Activated naive CD4-positive, alpha-beta T cell treated with anti-CD3 and anti-CD28 coated beads, Interleukin-2, amount 50 U/mL, for 16 hours (primary cell): ENCODE results near the gene EPHA8.

Source experiments
- DNase-seq: peaks from one replicate; pipeline ENCODE4 v3.0.0-alpha.2; 2020

EPHA8 gene

DNA sequence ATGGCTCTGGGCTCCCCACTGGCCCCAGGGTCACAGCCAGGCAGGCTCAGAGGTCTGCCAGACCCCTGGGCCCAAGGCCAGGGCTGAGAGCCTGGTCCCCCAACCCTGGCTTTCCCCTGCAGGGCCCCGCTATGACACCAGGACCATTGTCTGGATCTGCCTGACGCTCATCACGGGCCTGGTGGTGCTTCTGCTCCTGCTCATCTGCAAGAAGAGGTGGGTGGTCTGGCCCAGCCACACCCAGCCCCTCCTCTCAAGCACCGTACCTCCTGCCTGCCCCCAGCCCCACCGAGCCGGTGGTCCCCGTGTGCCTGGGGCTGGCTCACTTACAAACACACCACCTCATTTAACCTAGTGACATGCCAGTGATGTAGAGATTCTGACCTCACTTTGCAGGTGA, 31.8 kb downstream of the EPHA8 start:
- no peak for DNase-seq

DNA sequence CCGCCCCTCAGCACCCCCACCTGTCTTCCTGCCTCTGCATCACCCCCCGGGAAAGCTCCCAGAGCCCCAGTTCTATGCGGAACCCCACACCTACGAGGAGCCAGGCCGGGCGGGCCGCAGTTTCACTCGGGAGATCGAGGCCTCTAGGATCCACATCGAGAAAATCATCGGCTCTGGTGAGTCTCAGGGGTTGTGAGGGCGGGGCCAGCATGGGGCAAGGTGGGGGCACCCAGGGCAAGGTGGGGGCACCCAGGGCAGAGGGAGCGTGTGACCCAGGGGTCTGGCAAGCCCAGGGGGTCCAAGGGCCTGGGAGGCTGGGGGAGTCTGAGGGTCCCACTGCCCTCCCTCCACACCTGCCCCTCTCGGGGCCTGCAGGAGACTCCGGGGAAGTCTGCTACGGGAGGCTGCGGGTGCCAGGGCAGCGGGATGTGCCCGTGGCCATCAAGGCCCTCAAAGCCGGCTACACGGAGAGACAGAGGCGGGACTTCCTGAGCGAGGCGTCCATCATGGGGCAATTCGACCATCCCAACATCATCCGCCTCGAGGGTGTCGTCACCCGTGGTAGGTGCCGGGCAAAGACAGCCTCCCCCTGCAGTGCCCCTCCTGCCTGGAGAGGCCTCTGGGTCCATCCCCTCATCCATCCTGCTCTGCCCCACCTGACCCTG, 34.1 kb downstream of the EPHA8 start:
- DNase-seq: no peak

DNA sequence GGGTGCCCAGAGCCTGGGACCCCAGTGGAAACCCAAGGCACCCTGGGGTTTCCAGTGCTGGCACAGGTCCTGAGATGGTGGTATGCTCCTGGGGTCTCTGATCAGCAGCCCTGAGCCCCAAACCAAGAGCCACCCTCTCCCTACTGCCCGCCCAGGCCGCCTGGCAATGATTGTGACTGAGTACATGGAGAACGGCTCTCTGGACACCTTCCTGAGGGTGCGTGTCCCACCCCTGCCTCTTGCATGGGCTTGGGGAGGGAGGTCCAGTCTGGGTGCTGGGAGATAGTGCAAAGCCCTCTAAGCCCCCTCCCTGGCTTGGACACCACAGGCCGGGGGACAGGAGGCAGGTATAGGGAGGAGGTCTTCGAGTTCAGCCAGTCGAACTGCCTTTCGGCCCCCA, 34.7 kb downstream of the EPHA8 start:
- no peak for DNase-seq

DNA sequence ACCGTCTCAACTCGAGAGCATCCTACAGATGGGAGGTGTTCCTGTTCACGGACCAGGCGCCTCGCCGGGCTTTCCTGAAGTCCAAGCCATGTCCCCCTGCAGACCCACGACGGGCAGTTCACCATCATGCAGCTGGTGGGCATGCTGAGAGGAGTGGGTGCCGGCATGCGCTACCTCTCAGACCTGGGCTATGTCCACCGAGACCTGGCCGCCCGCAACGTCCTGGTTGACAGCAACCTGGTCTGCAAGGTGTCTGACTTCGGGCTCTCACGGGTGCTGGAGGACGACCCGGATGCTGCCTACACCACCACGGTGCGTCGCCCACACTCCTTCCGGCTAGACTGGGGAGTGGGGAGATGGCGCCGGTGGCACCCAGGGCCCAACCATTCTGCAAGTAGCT, 35.4 kb downstream of the EPHA8 start:
- DNase-seq: no peak

DNA sequence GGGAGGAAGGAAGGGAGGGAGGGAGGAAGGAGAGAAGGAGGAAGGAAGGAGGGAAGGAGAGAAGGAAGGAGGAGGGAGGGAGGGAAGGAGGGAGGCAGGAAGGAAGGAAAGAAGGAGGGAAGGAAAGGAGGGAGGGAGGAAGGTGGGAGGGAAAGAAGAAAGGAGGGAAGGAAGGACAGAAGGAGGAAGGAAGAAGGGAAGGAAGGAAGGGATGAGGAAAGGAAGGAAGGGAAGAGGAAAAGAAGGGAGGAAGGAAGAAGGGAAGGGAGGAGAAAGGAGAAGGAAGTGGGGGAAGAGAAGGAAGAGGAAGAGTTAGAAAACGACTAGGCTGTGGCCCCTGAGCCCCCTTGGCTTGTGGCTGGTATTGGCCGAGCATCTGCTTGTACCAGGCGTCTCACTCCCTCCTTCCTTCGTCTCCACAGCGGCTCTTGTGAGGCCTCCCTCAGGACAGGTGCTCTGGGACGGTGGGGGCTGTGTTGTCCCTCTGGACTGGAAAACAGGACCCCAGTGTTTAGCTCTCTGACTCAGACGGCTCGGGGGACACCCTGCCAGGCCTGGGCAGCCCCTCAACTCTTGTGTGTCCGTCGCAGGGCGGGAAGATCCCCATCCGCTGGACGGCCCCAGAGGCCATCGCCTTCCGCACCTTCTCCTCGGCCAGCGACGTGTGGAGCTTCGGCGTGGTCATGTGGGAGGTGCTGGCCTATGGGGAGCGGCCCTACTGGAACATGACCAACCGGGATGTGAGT, 37.0 kb downstream of the EPHA8 start:
- DNase-seq: no peak

GRCh38 chr1:22600817-22601605, 37.7 kb downstream of the EPHA8 start:
- DNase-seq: no peak

GRCh38 chr1:22601610-22602009, 38.3 kb downstream of the EPHA8 start:
- DNase-seq: no peak

DNA sequence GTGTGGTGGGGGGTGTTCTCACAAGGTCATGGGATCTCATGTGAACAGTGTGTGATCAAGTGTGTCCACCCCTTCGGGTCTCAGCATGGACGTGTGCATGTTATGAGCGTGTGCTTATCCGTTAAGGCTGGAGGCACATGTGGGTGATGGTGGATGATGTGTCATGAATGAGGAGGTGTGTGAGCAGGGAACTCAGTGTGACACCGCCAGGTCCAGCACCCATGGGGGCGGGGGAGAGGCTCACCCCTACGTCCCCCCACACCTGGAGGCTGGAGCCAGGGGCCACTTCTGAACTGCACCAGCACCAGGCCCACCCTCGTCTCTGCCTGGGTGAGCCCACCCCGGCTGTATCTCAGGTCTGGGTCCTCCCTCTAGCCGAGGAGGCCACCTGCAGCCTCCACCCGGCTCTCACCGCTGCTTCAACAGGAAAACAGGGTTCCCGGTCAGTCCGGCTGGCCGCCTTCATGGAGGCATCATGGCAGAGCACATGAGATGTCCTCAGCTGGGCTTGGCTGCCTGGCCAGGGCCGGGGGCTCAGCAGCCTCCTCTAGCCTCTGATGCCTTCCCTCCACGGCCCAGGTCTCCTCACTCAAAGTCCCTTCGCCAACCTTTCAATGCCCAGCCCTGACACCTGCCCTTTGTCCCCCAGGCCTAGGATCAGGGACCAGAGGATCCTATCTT, 38.9 kb downstream of the EPHA8 start:
- DNase-seq: no peak

DNA sequence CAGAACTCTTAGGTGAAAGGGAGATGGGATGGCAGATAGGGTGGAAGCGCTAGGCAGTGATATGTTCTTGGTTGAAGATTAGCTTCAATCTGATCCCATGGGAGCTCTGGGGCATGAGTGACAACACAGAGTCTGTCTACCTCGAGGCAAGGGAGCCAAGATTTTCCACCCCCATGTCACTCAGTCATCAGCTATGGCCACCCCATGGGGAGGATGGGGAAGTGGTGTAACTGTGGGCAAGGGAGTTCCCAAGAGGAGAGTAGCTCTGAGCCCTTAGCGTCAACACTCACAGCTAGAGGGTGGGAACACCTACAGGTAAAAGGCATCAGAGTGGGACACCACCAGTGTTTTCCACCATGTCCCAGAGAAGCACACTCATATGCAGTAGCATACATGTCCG, 42.9 kb downstream of the EPHA8 start:
- DNase-seq: no peak

- no peak for DNase-seq
Observed at GRCh38 chr1:22607154-22607553, 43.9 kb downstream of the EPHA8 start.

DNA sequence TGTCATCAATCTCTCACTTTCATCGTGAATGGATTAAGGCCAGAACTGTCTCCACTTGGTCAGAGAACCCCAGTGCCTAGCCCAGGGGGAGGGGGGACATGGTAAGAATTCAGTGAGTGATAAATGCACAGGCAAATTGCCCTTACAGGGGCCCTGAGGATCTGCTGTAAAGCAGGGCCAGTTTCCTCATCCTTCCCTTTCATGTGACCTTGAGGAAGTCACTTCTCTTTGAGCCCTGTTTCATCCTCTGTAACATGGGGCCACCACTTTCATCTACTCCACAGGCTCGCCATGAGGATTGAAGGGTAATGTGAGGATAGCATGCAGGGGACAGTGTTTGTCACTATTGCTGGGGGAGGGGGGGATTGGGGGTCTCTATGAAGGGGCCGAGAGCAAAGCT, 45.1 kb downstream of the EPHA8 start:
- DNase-seq: no peak

GRCh38 chr1:22609291-22609690, 46.0 kb downstream of the EPHA8 start:
- no peak for DNase-seq

DNA sequence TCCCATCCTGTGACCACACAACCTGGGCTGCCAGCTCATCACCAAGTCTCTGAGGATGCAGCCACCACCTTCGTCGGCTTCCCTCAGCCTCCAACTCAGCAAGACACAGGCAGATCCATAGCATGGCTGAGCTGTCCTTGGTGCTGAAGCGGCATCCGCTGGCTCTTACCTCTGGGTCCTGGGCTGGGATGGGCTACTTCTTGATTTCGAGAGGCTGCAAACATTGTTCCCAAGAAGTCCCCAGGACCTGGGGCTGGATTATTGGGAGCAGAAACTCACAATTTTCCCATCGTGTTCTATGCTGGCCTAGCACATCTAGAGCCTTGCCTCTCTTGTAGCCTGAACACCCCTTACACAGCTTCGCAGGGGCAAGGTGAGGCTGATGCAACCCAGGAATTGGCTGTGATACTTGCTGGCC, 48.2 kb downstream of the EPHA8 start:
- no peak for DNase-seq

DNA sequence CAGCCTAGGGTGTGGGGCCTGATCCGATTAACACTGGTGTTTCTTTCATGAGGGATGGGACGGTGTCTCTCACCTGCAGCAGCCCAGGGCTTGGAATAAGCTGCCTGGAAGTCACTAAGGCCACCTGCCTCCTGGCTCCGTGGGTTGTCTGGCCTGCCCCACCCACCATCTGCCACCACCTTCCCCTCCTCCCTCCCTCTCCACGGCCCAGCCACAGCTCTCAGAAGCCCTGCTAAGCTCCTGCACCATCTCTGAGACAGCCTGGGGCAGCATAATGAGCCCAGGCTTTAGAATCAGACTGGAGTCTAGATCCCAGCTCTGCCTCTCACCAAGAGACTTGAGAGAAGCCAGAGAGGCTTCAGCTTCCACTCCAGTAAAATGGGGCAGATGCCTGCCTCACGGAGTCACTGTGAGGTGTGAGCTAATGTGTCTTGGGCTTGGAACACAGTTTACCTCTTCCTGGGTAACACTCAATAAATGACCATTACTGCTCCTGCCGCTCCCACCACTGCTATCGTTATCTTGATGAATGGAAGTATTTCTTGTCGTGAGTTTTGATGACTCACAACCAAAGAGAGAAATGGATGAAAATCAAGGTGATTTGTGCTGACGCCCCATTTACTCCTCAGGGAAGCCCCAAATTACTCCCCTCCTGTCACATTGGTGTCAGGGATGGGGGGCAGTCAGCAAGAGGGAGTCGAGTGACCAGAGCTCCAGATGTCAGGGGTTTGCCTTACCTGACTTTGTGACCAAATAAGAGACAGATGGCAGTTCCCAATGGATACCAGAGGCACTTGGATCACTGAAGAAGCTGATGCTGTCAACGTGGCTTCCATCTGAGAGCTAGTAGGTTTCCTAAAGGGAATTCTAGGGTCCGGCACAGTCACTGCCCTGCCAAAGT, 49.6 kb downstream of the EPHA8 start:
- no peak for DNase-seq

DNA sequence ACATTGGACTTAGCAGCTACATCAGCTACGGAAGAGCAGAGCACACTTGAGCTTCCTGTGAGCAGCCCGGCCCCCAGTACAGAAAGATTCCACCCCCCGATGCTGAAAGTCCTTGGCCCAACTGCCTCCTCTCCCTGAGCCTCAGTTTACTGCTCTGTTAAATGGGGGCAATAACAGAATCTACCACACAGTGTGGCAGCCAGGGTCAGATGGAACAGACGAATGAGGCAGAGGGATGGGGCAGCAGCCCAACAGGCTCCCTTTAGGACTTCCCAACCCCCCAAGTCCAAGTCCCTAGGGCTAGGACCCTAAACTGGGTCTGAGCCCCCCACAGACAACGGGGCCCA, 50.3 kb downstream of the EPHA8 start:
- no peak for DNase-seq

- DNase-seq: no peak
Observed at GRCh38 chr1:22613951-22614350, 50.7 kb downstream of the EPHA8 start.

DNA sequence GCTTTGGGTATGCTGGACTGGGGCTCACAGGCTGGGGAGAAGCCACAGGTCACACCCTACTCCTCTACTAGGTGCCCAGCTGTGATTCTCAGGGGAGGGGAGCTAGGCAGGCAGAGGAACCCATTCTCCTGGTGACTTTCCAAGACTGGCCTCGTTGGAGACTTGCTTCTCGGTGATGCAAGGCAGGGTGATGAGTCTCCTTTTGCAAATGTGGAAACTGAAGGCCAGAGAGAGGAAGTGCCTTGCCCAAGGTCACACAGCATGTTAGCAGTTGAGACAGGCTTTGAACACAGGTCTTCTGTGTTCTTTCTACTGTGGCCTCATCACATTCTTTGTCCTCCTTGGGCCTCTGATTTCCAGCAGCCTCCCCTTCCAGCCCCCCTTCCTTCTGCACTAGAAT, 52.6 kb downstream of the EPHA8 start:
- DNase-seq: no peak

DNA sequence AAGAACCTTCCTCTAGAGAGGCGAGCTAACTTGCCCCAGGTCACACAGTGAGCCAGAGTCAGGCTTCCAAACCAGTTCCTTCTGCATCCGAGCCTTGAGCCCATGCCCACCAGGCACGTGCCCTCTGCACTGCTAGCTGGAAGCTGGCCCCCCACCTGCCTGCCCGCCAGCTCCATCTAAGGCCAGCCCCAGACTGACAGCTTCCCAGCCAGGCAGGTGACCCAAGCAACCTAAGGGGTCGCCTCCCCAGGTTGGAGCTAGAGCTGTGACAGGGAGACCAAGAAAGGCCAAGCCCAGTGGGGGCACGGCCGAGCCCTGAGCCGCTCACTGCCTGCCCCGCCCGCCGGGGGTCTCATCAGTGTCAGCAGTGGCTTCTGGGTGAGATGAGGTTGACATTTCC, 53.3 kb downstream of the EPHA8 start:
- no peak for DNase-seq

- no peak for DNase-seq
Observed at GRCh38 chr1:22618056-22618455, 54.8 kb downstream of the EPHA8 start.

DNA sequence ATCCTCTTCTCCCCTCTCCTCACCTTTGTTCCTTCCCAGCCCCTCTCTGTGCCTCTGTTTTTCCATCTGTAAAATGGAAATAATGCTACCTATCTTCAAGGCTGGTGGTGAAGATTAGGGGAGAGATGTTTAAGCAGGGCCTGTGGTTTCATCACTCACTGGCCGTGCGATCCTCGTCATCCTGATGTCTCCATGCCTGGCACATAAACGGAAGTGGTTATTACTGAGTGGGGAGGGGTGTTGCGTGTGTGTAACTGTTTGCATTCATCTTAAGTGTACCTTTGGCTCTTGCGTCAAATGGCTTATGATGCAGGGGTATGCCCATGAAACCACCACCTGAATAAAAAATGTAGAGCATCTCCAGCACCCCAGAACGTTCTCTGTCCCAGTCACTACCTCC, 56.0 kb downstream of the EPHA8 start:
- no peak for DNase-seq

DNA sequence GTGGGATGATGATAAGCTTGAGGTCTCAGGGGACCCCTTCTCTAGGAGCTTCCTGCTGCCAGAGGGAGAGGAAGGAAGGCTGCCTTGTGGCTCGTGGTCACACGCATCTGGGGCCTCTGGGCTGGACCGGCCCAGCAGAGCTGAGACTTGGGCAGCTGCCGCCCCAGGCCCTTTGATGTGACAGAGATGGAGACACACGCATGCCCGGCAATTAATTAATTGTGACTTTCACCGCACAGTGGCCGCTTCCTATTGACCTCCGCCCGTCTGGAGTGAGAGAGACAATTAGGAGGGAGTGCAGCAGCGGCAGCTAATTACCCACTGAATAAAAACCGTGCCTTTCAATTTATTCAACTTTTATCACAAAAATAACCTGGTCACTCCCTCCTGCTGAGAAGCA, 56.5 kb downstream of the EPHA8 start:
- no peak for DNase-seq

GRCh38 chr1:22621761-22622160, 58.5 kb downstream of the EPHA8 start:
- DNase-seq: no peak
